Mucosa of descending colon (tissue), 3 donors: ENCODE data around the gene TDRD5. TPM values are rescaled to one million over a fixed set of nuclear protein-coding genes. Genes with fewer than 3 reads are reported as not detected.

Source experiments
- ATAC-seq: fragments of 200-7000 bp; cut with Tn5 transposase; one replicate; pipeline ENCODE4 v1.9.1; 2020; ENCODE audit warnings: mild to moderate bottlenecking, moderate library complexity
- DNase-seq, 3 donors: peaks; one replicate each; pipeline ENCODE4 v3.0.0-alpha.2; 2020
- H3K36me3 ChIP-seq: fragments of 200-600 bp; one replicate; pipeline ENCODE4 v1.8.0; 2021; ENCODE audit warnings: low read depth, mild to moderate bottlenecking
- H3K4me1 ChIP-seq: fragments of 200-600 bp; one replicate; pipeline ENCODE4 v1.8.0; 2021; ENCODE audit warnings: low read depth, mild to moderate bottlenecking
- H3K4me3 ChIP-seq: fragments of 200-600 bp; one replicate; pipeline ENCODE4 v1.8.0; 2021; ENCODE audit warnings: mild to moderate bottlenecking
- H3K9me3 ChIP-seq: fragments of 200-600 bp; one replicate; pipeline ENCODE4 v1.8.0; 2021; ENCODE audit warnings: mild to moderate bottlenecking
- intact Hi-C, 2 donors: fragments of 100-400 bp; cut with DNase I in 1 of 2; cut with micrococcal nuclease in 1 of 2; formaldehyde crosslinking; loops; one replicate each; pipeline versions ENCODE4 v1.11.0 to v1.11.1; 2022; cut with DNase I, micrococcal nuclease
- total RNA-seq, 3 donors: library from RNA; stranded (reverse); fragmentation: NEBNext Ultra II Directional in 2 of 3; extraction: Animal tissue kit (Norgen Biotek cat#: 25700) in 2 of 3; gene quantifications; one replicate each; pipeline versions ENCODE4 v1.2.1 to v1.2.4, GENCODE V29; 2021 to 2023
- TF ChIP-seq, protein P1 (sequence below): fragments of 200-600 bp; IDR thresholded peaks from one replicate; pipeline ENCODE4 v1.8.0; 2022; ENCODE audit warnings: antibody characterized with exemption, mild to moderate bottlenecking
- donor health status: DM: no; HTN: no; CAD: no; lungs with moderate emphysema.
- donor health status: DM: no; HTN: no; CAD: no.
- donor health status: DM: no; HTN: yes; CAD: no.

The TDRD5 gene
- total RNA-seq, 3 donors from 2014 or later = 0.76 to 2.2 (median 0.92) TPM

DNA sequence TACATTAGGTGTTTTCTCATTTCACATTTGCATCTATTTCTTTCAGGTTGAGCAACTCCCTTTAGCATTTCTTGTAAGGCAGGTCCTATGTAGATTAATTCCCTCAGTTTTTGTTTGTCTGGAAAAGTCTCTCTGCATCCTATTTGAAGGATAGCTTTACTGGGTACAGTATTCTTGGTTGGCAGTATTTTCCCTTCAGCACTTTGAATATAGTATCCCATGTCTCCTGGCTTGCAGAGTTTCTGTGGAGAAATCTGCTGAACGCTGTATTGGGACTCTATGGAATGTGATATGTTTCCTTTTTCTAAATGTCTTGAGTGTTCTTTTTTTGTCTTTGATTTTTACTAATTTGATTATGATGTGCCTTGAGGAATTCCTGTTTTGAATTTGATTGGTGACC lies 122.5 kb downstream of the TDRD5 start:
- no peak for DNase-seq
- Histone ChIP-seq H3K9me3 (peaks cover 28% of the 10 kb centered on the region), H3K4me3 (no peak overlapping the region), H3K36me3 (no peaks in the 10 kb centered on the region), H3K4me1 (no peaks in the 10 kb centered on the region)
- ATAC-seq = no peak
- TF ChIP-seq, protein P1, sequence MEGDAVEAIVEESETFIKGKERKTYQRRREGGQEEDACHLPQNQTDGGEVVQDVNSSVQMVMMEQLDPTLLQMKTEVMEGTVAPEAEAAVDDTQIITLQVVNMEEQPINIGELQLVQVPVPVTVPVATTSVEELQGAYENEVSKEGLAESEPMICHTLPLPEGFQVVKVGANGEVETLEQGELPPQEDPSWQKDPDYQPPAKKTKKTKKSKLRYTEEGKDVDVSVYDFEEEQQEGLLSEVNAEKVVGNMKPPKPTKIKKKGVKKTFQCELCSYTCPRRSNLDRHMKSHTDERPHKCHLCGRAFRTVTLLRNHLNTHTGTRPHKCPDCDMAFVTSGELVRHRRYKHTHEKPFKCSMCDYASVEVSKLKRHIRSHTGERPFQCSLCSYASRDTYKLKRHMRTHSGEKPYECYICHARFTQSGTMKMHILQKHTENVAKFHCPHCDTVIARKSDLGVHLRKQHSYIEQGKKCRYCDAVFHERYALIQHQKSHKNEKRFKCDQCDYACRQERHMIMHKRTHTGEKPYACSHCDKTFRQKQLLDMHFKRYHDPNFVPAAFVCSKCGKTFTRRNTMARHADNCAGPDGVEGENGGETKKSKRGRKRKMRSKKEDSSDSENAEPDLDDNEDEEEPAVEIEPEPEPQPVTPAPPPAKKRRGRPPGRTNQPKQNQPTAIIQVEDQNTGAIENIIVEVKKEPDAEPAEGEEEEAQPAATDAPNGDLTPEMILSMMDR = no peak
- intact Hi-C loops = no loop called here

DNA sequence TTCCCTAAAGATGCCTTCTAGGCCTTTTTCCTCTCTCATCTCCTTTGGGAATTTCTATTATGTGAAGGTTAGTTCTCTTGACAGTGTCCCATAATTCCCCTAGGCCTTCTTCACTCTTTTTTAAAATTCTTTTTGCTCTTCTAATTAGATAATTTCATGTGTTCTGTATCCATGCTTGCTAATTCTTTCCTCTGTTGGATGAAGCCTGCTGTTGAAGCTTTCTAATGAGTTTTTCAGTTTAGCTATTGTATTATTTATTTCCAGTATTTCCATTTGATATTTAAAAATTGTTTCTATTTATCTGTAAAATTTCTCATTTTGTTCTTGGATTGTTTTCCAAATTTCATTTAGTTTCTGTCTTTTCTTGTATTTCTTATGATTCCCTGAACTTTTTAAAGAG lies 123.0 kb downstream of the TDRD5 start:
- no peaks in the 10 kb centered on the region for H3K4me1 ChIP-seq
- no peak overlapping the region for H3K4me3 ChIP-seq
- ATAC-seq (no peak), DNase-seq (no peak)
- intact Hi-C loops = no loop called here
- no peaks in the 10 kb centered on the region for H3K36me3 ChIP-seq
- TF ChIP-seq, protein P1 = no peak
- peaks cover 28% of the 10 kb centered on the region for H3K9me3 ChIP-seq

DNA sequence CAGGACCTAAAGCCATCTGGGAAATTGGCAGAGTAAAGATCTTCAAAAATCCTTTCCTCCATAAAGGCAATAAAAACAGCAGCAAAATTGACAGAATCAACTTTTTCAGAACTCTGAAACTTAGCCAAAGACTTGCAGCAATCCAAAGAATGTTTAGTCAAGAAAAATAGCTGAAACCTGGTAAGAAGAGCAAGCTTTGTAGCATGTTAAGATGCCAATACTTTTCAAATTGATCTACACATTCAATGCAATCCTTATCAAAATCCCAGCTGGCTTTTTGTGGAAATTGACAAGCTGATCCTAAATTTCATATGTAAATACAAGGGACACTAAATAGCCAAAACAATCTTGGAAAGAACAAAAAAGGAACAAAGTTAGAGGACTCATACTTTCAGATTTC lies 127.6 kb downstream of the TDRD5 start:
- Histone ChIP-seq H3K9me3 (peaks cover 25% of the 10 kb centered on the region), H3K4me1 (no peaks in the 10 kb centered on the region), H3K36me3 (no peaks in the 10 kb centered on the region), H3K4me3 (no peak overlapping the region)
- intact Hi-C loops = no loop called here
- ATAC-seq = no peak
- DNase-seq = no peak
- TF ChIP-seq, protein P1 = no peak

DNA sequence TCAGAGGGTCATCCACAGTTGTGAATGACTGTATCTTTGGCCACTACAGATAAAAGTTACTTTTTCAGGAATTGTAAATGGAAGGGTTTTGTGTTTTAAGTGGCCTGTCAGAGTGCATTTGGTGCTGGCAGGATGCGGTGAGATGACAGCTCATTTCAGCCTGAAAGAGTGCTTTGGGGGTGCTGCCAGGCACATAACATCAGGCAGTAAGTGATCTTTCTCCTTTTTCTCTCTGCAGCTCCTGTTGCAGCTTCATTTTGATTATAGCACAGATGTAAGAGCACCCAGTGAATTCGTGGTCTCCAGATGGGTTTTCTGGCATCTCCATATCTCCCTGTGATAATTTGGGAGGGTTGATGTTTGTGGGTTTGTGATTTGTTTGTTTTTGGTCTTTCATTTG lies 136.6 kb downstream of the TDRD5 start:
- intact Hi-C loops = no loop called here
- TF ChIP-seq, protein P1 = no peak
- no peak for ATAC-seq

DNA sequence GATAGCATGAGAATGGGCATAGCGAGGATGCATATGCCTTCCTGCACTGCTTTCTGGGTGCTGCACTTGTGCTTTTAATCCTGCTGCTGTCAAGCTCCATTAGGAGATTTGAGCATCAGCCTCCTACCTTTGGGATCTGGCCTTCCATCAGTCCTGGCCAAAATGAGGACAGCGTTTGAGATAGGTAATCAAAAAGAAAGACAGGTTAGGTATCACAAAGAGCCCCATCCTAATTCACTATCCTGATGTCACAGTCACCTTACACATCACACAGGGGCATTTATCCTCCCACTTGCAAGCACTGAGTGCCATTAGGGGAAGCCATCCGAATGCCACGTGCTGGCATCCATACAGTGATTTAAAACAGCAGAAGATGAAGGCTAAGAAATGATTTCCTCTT lies 138.2 kb downstream of the TDRD5 start:
- TF ChIP-seq, protein P1 = no peak
- Histone ChIP-seq H3K36me3 (no peaks in the 10 kb centered on the region), H3K4me3 (no peak overlapping the region), H3K9me3 (no peaks in the 10 kb centered on the region), H3K4me1 (no peaks in the 10 kb centered on the region)
- intact Hi-C loops = no loop called here
- DNase-seq (no peak), ATAC-seq (no peak)

More for the DNA sequence above, 136.6 kb downstream of the TDRD5 start:
- no peaks in the 10 kb centered on the region for H3K36me3 ChIP-seq
- no peaks in the 10 kb centered on the region for H3K4me1 ChIP-seq
- DNase-seq = no peak
- no peak overlapping the region for H3K4me3 ChIP-seq
- H3K9me3 ChIP-seq = no peaks in the 10 kb centered on the region

DNA sequence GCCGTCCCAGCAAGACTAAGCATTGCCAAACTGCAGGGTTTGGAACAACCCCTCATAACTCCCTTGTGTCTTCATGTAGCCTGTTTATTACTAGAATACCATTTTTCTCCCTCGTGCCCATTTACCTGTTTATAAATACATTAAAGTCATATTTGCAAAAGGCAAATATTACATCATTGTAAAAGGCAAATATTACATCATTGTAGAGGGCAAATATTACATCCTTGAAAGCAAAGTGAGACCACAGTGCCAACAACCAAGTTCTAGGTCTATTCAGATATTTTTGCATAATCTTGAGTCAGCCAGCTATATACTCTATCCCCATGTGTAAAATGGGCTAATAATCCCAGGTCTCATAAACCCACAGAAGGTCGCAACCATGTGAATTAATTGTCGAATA lies 140.0 kb downstream of the TDRD5 start:
- H3K9me3 ChIP-seq = no peaks in the 10 kb centered on the region

More for the DNA sequence above, 140.0 kb downstream of the TDRD5 start:
- no peak overlapping the region for H3K4me3 ChIP-seq
- DNase-seq = no peak
- no peaks in the 10 kb centered on the region for H3K36me3 ChIP-seq
- no peak for ATAC-seq
- TF ChIP-seq, protein P1 = no peak
- H3K4me1 ChIP-seq = no peaks in the 10 kb centered on the region
- intact Hi-C loops = no loop called here
